Endothelial cell of umbilical vein (primary cell): ENCODE data around the gene FANCI. TPM values are rescaled to one million over a fixed set of nuclear protein-coding genes. Genes with fewer than 3 reads are reported as not detected.
A peak's percentile ranks its signal among the peaks of the same experiment; 100 is the strongest.

ENCODE experiments used
- BruUV-seq: library from RNA; stranded (reverse); fragments of 400-500 nt; replicated peaks from 2 replicates; lab custom pipeline; 2021; lab: Mats Ljungman, UMichigan
- CTCF ChIA-PET: fragments of 300-600, 350-600 bp; sonication (Branson Sonifier 250); formaldehyde crosslinking; loops from one replicate; lab custom pipeline; 2021; ENCODE audit warnings: antibody characterized with exemption, inconsistent platforms; lab: Charles Lee
- POLR2A ChIA-PET: fragments of 300-600, 350-600 bp; sonication (Branson Sonifier 250); formaldehyde crosslinking; loops from one replicate; lab custom pipeline; 2021; ENCODE audit warnings: antibody characterized with exemption, inconsistent platforms; lab: Charles Lee
- DNase-seq: peaks from one replicate; pipeline ENCODE4 v3.0.0-alpha.2; 2011; ENCODE audit warnings: low read depth, low spot score
- FAIRE-seq: peaks from 2 replicates; lab custom pipeline; 2011; peaks lifted over from hg19 to GRCh38; lab: Jason Lieb, UNC
- H2AFZ ChIP-seq: 2 replicates; pipeline ENCODE4 v1.6.0; 2012; ENCODE audit warnings: low read depth, low read length, control low read depth, inconsistent platforms
- H3K27ac ChIP-seq: 2 replicates; pipeline ENCODE4 v1.5.1; 2011; ENCODE audit warnings: low read depth, mild to moderate bottlenecking, control low read depth, low read length, moderate library complexity; ENCODE audit not compliant: insufficient read depth
- H3K27me3 ChIP-seq, 2 experiments: 2 replicates each; pipeline versions ENCODE4 v1.6.0 to v1.6.1; 2011; ENCODE audit warnings: low read length in 2 of 2, mixed read lengths in 1 of 2; ENCODE audit not compliant: control insufficient read depth in 2 of 2, insufficient read depth in 2 of 2
- H3K36me3 ChIP-seq, 2 experiments: 2 replicates in 1 of 2; 3 replicates in 1 of 2; pipeline ENCODE4 v1.5.1; 2011; ENCODE audit warnings: low read length in 2 of 2, mild to moderate bottlenecking in 1 of 2, moderate library complexity in 1 of 2; ENCODE audit not compliant: control insufficient read depth in 2 of 2, insufficient read depth in 2 of 2; ENCODE audit errors: extremely low read depth in 1 of 2
- H3K4me1 ChIP-seq: 3 replicates; pipeline ENCODE4 v1.5.1; 2011; ENCODE audit warnings: mild to moderate bottlenecking, low read length; ENCODE audit not compliant: control insufficient read depth, insufficient read depth; ENCODE audit errors: extremely low read depth
- H3K4me2 ChIP-seq: 2 replicates; pipeline ENCODE4 v1.6.1; 2011; ENCODE audit warnings: low read length, control low read depth, mixed read lengths; ENCODE audit not compliant: insufficient read depth
- H3K4me3 ChIP-seq, 3 experiments: fragments of 200-600 bp in 1 of 3; sonication (generic), shearing (Covaris generic) in 1 of 3; replicated peaks in 1 of 3; 2 replicates each; pipeline ENCODE4 v1.5.1; 2011 to 2016; ENCODE audit warnings: control low read depth in 3 of 3, low read length in 3 of 3, mild to moderate bottlenecking in 2 of 3, inconsistent platforms in 1 of 3, low read depth in 1 of 3, moderate library complexity in 1 of 3; ENCODE audit not compliant: insufficient read depth in 1 of 3
- H3K79me2 ChIP-seq: 2 replicates; pipeline ENCODE4 v1.6.0; 2012; ENCODE audit warnings: low read length, inconsistent platforms; ENCODE audit not compliant: control insufficient read depth, insufficient read depth
- H3K9ac ChIP-seq: replicated peaks from 2 replicates; pipeline ENCODE3; 2011; ENCODE audit warnings: low read length, control low read depth; ENCODE audit not compliant: insufficient read depth; ENCODE audit errors: extremely low read depth
- H3K9me1 ChIP-seq: replicated peaks from 3 replicates; pipeline ENCODE4 v1.6.0; 2011; ENCODE audit warnings: mild to moderate bottlenecking, low read length; ENCODE audit not compliant: control insufficient read depth, insufficient read depth; ENCODE audit errors: extremely low read depth
- H3K9me3 ChIP-seq: replicated peaks from 2 replicates; pipeline ENCODE4 v1.5.1; 2012; ENCODE audit warnings: low read length, inconsistent platforms; ENCODE audit not compliant: control insufficient read depth, insufficient read depth
- H4K20me1 ChIP-seq: replicated peaks from 2 replicates; pipeline ENCODE3; 2011; ENCODE audit warnings: mild to moderate bottlenecking, low read length; ENCODE audit not compliant: control insufficient read depth, insufficient read depth; ENCODE audit errors: extremely low read depth
- CTCF ChIP-seq, 2 donors: IDR thresholded peaks; 1 replicate in 1 of 2; 2 replicates in 1 of 2; pipeline ENCODE4 v1.5.1; 2011; ENCODE audit warnings: low read length in 2 of 2, mild to moderate bottlenecking in 2 of 2, moderate library complexity in 2 of 2, control low read depth in 1 of 2, inconsistent platforms in 1 of 2, low read depth in 1 of 2; ENCODE audit not compliant: insufficient read depth in 1 of 2; ENCODE audit errors: extremely low read depth in 1 of 2
- EZH2 ChIP-seq: IDR thresholded peaks from 2 replicates; pipeline ENCODE4 v1.6.1; 2012; ENCODE audit warnings: borderline replicate concordance, low read depth, mild to moderate bottlenecking, moderate library complexity, low read length, inconsistent platforms; ENCODE audit not compliant: severe bottlenecking
- GATA2 ChIP-seq: IDR thresholded peaks from 2 replicates; pipeline ENCODE4 v1.7.0; 2011; ENCODE audit warnings: low read depth, mild to moderate bottlenecking, moderate library complexity, mixed read lengths, low read length; ENCODE audit not compliant: insufficient read length, insufficient read depth
- JUN ChIP-seq: IDR thresholded peaks from 2 replicates; pipeline ENCODE4 v1.6.1; 2011; ENCODE audit warnings: borderline replicate concordance, low read depth; ENCODE audit not compliant: insufficient read length, insufficient read depth
- dilution Hi-C: fragments of 300-500 bp; cut with MboI; formaldehyde crosslinking; loops from one replicate; pipeline ENCODE4 v1.15.0; 2019; ENCODE audit warnings: low sequenced_read_pairs; ENCODE audit not compliant: extremely low pct_ligation_motif_present
- intact Hi-C: fragments of 100-400 bp; cut with micrococcal nuclease; formaldehyde crosslinking; loops from one replicate; pipeline ENCODE4 v1.10.0; 2022
- polyA plus RNA-seq, 4 experiments: library from polyadenylated mRNA; depleted of rRNA in 3 of 4; stranded (reverse) in 3 of 4; unstranded in 1 of 4; fragments of >200 nt; gene quantifications; 2 replicates each; pipeline versions ENCODE4 v1.2.1 to v1.2.3, GENCODE V29; 2011 to 2012; ENCODE audit warnings: missing spikeins in 1 of 4
- total RNA-seq: library from RNA; stranded (reverse); gene quantifications from 2 replicates; pipeline ENCODE4 v1.2.3, GENCODE V29; 2021

FANCI gene
- total and polyA plus RNA-seq, 2 donors (not counting 3 experiments of a cell fraction or from before 2014, with no cell fraction given): 10.8 to 74.7 TPM

- Histone ChIP-seq H3K36me3 (no peaks in the 10 kb centered on the region), H3K27me3 (peaks cover 40 to 48% of the 10 kb centered on the region in 2 experiments), H3K4me3 (no peak overlapping the region), H3K9me1 (no peaks in the 10 kb centered on the region), H3K9me3 (no peaks in the 10 kb centered on the region), H3K79me2 (no peaks in the 10 kb centered on the region), H3K27ac (no peak overlapping the region), H3K9ac (no peak overlapping the region), H2AFZ (no peak overlapping the region), H3K4me1 (no peaks in the 10 kb centered on the region), H3K4me2 (no peak overlapping the region), H4K20me1 (no peaks in the 10 kb centered on the region)
- CTCF ChIA-PET: interaction anchor here (1.0 to 8.0 kb wide), 18 partner anchors 9 to 1135 kb away, joined by 3 to 262 read pairs (median 32); partner anchors contain the start of gene POLG
- BruUV-seq: no TSS peak
- dilution Hi-C loops: no loop called here
- intact Hi-C loops: loop anchor here (5.0 kb wide), 2 partner anchors 61 to 201 kb away; no protein-coding TSS in a partner anchor
- FAIRE-seq (peak; percentile 72), DNase-seq (no peak)
- POLR2A ChIA-PET: no interaction called here
- TF ChIP-seq GATA2: no peak
- peak; percentile 37 to 56 for TF ChIP-seq CTCF (IDR thresholded peaks at IDR 0.05; ENCODE audit: extremely low read depth in 1 of 2, insufficient read depth in 1 of 2, low read depth in 1 of 2, low read length in 2 of 2)
Measured at GRCh38 chr15:89356634-89357298, 113.0 kb downstream of the FANCI start.

DNA sequence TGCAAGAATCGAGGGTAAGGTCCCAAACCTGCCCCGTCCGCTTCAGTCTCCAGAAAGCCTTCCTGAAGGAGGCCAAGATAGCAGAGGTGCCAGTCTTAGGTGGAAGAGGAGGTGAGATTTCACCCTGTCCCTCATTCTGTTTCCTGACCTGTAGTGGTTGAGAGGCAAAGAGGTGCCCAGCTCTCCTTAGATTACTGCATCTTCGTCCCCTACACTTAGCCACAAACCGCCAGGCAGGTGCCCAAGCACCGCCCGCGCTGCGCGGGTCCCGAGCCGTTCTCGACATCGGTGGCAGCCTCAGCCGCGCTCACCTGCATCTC, 114.6 kb downstream of the FANCI start:
- Histone ChIP-seq H3K9me1 (no peaks in the 10 kb centered on the region), H3K79me2 (no peaks in the 10 kb centered on the region), H3K27me3 (peaks cover 50 to 62% of the 10 kb centered on the region in 2 experiments), H3K9ac (no peak overlapping the region), H3K4me1 (no peaks in the 10 kb centered on the region), H2AFZ (no peak overlapping the region), H3K27ac (no peak overlapping the region), H3K36me3 (no peaks in the 10 kb centered on the region), H4K20me1 (no peaks in the 10 kb centered on the region), H3K4me3 (no peak overlapping the region), H3K4me2 (no peak overlapping the region), H3K9me3 (no peaks in the 10 kb centered on the region)
- dilution Hi-C loops: no loop called here
- intact Hi-C loops: loop anchor here (1.0 to 5.0 kb wide), 5 partner anchors 24 to 199 kb away; partner anchors contain the start of gene POLG
- TF ChIP-seq JUN (no peak), EZH2 (peak; percentile 46)
- no TSS peak for BruUV-seq
- POLR2A ChIA-PET: no interaction called here
- FAIRE-seq (no peak), DNase-seq (no peak)
- CTCF ChIA-PET: interaction anchor here (0.6 to 8.0 kb wide), 52 partner anchors 10 to 320 kb away, joined by 3 to 262 read pairs (median 8); partner anchors contain the start of genes POLG, RHCG and TICRR
